Activated naive CD8-positive, alpha-beta T cell (primary cell): Measurements from ENCODE around the gene NCAM1.

Experiments used
- H3K27ac Mint-ChIP-seq: one replicate; pipeline ENCODE4 v1.8.0; 2021; ENCODE audit warnings: mixed read lengths
- H3K27me3 Mint-ChIP-seq: one replicate; pipeline ENCODE4 v1.8.0; 2021; ENCODE audit warnings: mixed read lengths
- H3K36me3 Mint-ChIP-seq: one replicate; pipeline ENCODE4 v1.8.0; 2021; ENCODE audit warnings: mixed read lengths
- H3K4me1 Mint-ChIP-seq: one replicate; pipeline ENCODE4 v1.8.0; 2021; ENCODE audit warnings: low read depth, mixed read lengths
- H3K4me3 Mint-ChIP-seq: one replicate; pipeline ENCODE4 v1.8.0; 2021; ENCODE audit warnings: mild to moderate bottlenecking, mixed read lengths
- H3K9me3 Mint-ChIP-seq: one replicate; pipeline ENCODE4 v1.8.0; 2021; ENCODE audit warnings: low read depth, mixed read lengths

NCAM1 gene

GRCh38 chr11:113222241-113222640, 261.0 kb downstream of the NCAM1 start:
- no peaks in the 10 kb centered on the region for H3K4me1 Mint-ChIP-seq
- no peaks in the 10 kb centered on the region for H3K9me3 Mint-ChIP-seq
- H3K27me3 Mint-ChIP-seq, result peaks cover 8% of the 10 kb centered on the region
- H3K27ac Mint-ChIP-seq, result no peak overlapping the region
- no peaks in the 10 kb centered on the region for H3K36me3 Mint-ChIP-seq
- no peak overlapping the region for H3K4me3 Mint-ChIP-seq

GRCh38 chr11:113234888-113235287, 273.7 kb downstream of the NCAM1 start:
- H3K27ac Mint-ChIP-seq, result no peak overlapping the region

GRCh38 chr11:113237261-113237660, 276.0 kb downstream of the NCAM1 start:
- Mint-ChIP-seq H3K27ac (no peak overlapping the region), H3K27me3 (peaks cover 8% of the 10 kb centered on the region), H3K9me3 (no peaks in the 10 kb centered on the region), H3K4me3 (no peak overlapping the region), H3K36me3 (no peaks in the 10 kb centered on the region), H3K4me1 (no peaks in the 10 kb centered on the region)

More at GRCh38 chr11:113234888-113235287, 273.7 kb downstream of the NCAM1 start:
- H3K27me3 Mint-ChIP-seq, result peaks cover 4% of the 10 kb centered on the region
- H3K4me1 Mint-ChIP-seq, result no peaks in the 10 kb centered on the region
- H3K36me3 Mint-ChIP-seq, result no peaks in the 10 kb centered on the region
- H3K4me3 Mint-ChIP-seq, result no peak overlapping the region
- H3K9me3 Mint-ChIP-seq, result no peaks in the 10 kb centered on the region

- peaks cover 12% of the 10 kb centered on the region for H3K4me1 Mint-ChIP-seq
- H3K27me3 Mint-ChIP-seq, result peaks cover 8% of the 10 kb centered on the region
- H3K4me3 Mint-ChIP-seq, result no peak overlapping the region
- H3K27ac Mint-ChIP-seq, result no peak overlapping the region
- H3K36me3 Mint-ChIP-seq, result no peaks in the 10 kb centered on the region
- no peaks in the 10 kb centered on the region for H3K9me3 Mint-ChIP-seq
These were observed 277.5 kb downstream of the NCAM1 start for GRCh38 chr11:113238721-113239120.

GRCh38 chr11:113240389-113240788, 279.2 kb downstream of the NCAM1 start:
- no peaks in the 10 kb centered on the region for H3K9me3 Mint-ChIP-seq
- peaks cover 12% of the 10 kb centered on the region for H3K4me1 Mint-ChIP-seq
- no peak overlapping the region for H3K27ac Mint-ChIP-seq
- H3K27me3 Mint-ChIP-seq, result peaks cover 7% of the 10 kb centered on the region
- no peaks in the 10 kb centered on the region for H3K36me3 Mint-ChIP-seq
- no peak overlapping the region for H3K4me3 Mint-ChIP-seq

- H3K4me3 Mint-ChIP-seq, result no peak overlapping the region
- no peaks in the 10 kb centered on the region for H3K9me3 Mint-ChIP-seq
- H3K27ac Mint-ChIP-seq, result no peak overlapping the region
- H3K4me1 Mint-ChIP-seq, result peaks cover 12% of the 10 kb centered on the region
- peaks cover 7% of the 10 kb centered on the region for H3K27me3 Mint-ChIP-seq
- no peaks in the 10 kb centered on the region for H3K36me3 Mint-ChIP-seq
These were observed 279.8 kb downstream of the NCAM1 start for GRCh38 chr11:113240790-113241635.

GRCh38 chr11:113241636-113242054, 280.4 kb downstream of the NCAM1 start:
- Mint-ChIP-seq H3K27me3 (peaks cover 8% of the 10 kb centered on the region), H3K27ac (no peak overlapping the region), H3K36me3 (no peaks in the 10 kb centered on the region), H3K4me3 (no peak overlapping the region), H3K4me1 (peaks cover 12% of the 10 kb centered on the region), H3K9me3 (no peaks in the 10 kb centered on the region)

GRCh38 chr11:113242060-113242459, 280.8 kb downstream of the NCAM1 start:
- H3K36me3 Mint-ChIP-seq, result no peaks in the 10 kb centered on the region
- no peak overlapping the region for H3K27ac Mint-ChIP-seq
- peaks cover 12% of the 10 kb centered on the region for H3K4me1 Mint-ChIP-seq
- H3K9me3 Mint-ChIP-seq, result no peaks in the 10 kb centered on the region
- H3K4me3 Mint-ChIP-seq, result no peak overlapping the region
- H3K27me3 Mint-ChIP-seq, result peaks cover 10% of the 10 kb centered on the region

GRCh38 chr11:113242767-113243397, 281.7 kb downstream of the NCAM1 start:
- no peaks in the 10 kb centered on the region for H3K9me3 Mint-ChIP-seq
- H3K4me1 Mint-ChIP-seq, result peaks cover 12% of the 10 kb centered on the region
- no peak overlapping the region for H3K27ac Mint-ChIP-seq
- H3K4me3 Mint-ChIP-seq, result peak overlapping the region; percentile 68
- no peaks in the 10 kb centered on the region for H3K36me3 Mint-ChIP-seq
- peaks cover 13% of the 10 kb centered on the region for H3K27me3 Mint-ChIP-seq

- no peak overlapping the region for H3K4me3 Mint-ChIP-seq
- no peaks in the 10 kb centered on the region for H3K9me3 Mint-ChIP-seq
- peaks cover 12% of the 10 kb centered on the region for H3K4me1 Mint-ChIP-seq
- H3K36me3 Mint-ChIP-seq, result no peaks in the 10 kb centered on the region
- no peak overlapping the region for H3K27ac Mint-ChIP-seq
- peaks cover 12% of the 10 kb centered on the region for H3K27me3 Mint-ChIP-seq
These were observed 282.5 kb downstream of the NCAM1 start for GRCh38 chr11:113243696-113244095.

GRCh38 chr11:113245216-113245615, 284.0 kb downstream of the NCAM1 start:
- Mint-ChIP-seq H3K4me3 (no peak overlapping the region), H3K27ac (no peak overlapping the region), H3K4me1 (peaks cover 12% of the 10 kb centered on the region), H3K36me3 (no peaks in the 10 kb centered on the region), H3K9me3 (no peaks in the 10 kb centered on the region), H3K27me3 (peaks cover 12% of the 10 kb centered on the region)

GRCh38 chr11:113247221-113247620, 286.0 kb downstream of the NCAM1 start:
- peaks cover 12% of the 10 kb centered on the region for H3K4me1 Mint-ChIP-seq
- no peaks in the 10 kb centered on the region for H3K9me3 Mint-ChIP-seq
- H3K36me3 Mint-ChIP-seq, result no peaks in the 10 kb centered on the region
- H3K27ac Mint-ChIP-seq, result no peak overlapping the region
- no peak overlapping the region for H3K4me3 Mint-ChIP-seq
- H3K27me3 Mint-ChIP-seq, result peaks cover 8% of the 10 kb centered on the region

GRCh38 chr11:113247966-113248365, 286.7 kb downstream of the NCAM1 start:
- Mint-ChIP-seq H3K27me3 (peaks cover 8% of the 10 kb centered on the region), H3K4me1 (peaks cover 8% of the 10 kb centered on the region), H3K4me3 (no peak overlapping the region), H3K36me3 (no peaks in the 10 kb centered on the region), H3K9me3 (no peaks in the 10 kb centered on the region), H3K27ac (no peak overlapping the region)

GRCh38 chr11:113248702-113249490, 287.7 kb downstream of the NCAM1 start:
- Mint-ChIP-seq H3K36me3 (no peaks in the 10 kb centered on the region), H3K27me3 (peaks cover 8% of the 10 kb centered on the region), H3K9me3 (no peaks in the 10 kb centered on the region), H3K4me3 (no peak overlapping the region), H3K4me1 (no peaks in the 10 kb centered on the region), H3K27ac (no peak overlapping the region)

- H3K27ac Mint-ChIP-seq, result no peak overlapping the region
- no peaks in the 10 kb centered on the region for H3K9me3 Mint-ChIP-seq
- H3K27me3 Mint-ChIP-seq, result peaks cover 8% of the 10 kb centered on the region
- no peaks in the 10 kb centered on the region for H3K36me3 Mint-ChIP-seq
- H3K4me1 Mint-ChIP-seq, result no peaks in the 10 kb centered on the region
- H3K4me3 Mint-ChIP-seq, result no peak overlapping the region
These were observed 288.2 kb downstream of the NCAM1 start for GRCh38 chr11:113249491-113249763.
